AG09319 (cell line): ENCODE data around the gene VSNL1.

Experiments
- DNase-seq: peaks from one replicate; pipeline ENCODE4 v3.0.0-alpha.2; 2010; ENCODE audit warnings: low read depth; ENCODE audit errors: extremely low read depth
- TF ChIP-seq, protein P1 (sequence below): IDR thresholded peaks from 2 replicates; pipeline ENCODE4 v1.5.1; 2011; ENCODE audit warnings: low read depth, mild to moderate bottlenecking, inconsistent platforms, low read length, moderate library complexity

VSNL1 gene

DNA sequence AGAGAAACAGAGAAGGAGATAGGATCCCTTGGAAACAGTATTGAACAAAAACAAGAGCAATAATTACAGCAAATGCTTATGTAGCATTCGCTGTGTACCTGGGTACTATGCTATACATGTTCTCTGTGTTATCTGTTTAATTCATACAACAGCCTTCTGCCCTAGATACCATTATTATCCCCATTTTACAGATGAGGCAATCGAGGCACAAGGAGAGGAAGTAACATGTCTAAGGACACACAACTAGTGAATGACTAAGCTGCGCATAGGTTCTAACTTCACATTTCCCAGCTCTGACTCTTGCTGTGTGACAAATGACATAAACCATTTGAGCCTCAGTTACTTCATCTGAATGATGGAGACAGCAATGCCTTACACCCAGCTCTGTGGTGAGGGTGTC, 70.5 kb downstream of the VSNL1 start:
- no peak for DNase-seq
- TF ChIP-seq, protein P1, sequence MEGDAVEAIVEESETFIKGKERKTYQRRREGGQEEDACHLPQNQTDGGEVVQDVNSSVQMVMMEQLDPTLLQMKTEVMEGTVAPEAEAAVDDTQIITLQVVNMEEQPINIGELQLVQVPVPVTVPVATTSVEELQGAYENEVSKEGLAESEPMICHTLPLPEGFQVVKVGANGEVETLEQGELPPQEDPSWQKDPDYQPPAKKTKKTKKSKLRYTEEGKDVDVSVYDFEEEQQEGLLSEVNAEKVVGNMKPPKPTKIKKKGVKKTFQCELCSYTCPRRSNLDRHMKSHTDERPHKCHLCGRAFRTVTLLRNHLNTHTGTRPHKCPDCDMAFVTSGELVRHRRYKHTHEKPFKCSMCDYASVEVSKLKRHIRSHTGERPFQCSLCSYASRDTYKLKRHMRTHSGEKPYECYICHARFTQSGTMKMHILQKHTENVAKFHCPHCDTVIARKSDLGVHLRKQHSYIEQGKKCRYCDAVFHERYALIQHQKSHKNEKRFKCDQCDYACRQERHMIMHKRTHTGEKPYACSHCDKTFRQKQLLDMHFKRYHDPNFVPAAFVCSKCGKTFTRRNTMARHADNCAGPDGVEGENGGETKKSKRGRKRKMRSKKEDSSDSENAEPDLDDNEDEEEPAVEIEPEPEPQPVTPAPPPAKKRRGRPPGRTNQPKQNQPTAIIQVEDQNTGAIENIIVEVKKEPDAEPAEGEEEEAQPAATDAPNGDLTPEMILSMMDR, result no peak

DNA sequence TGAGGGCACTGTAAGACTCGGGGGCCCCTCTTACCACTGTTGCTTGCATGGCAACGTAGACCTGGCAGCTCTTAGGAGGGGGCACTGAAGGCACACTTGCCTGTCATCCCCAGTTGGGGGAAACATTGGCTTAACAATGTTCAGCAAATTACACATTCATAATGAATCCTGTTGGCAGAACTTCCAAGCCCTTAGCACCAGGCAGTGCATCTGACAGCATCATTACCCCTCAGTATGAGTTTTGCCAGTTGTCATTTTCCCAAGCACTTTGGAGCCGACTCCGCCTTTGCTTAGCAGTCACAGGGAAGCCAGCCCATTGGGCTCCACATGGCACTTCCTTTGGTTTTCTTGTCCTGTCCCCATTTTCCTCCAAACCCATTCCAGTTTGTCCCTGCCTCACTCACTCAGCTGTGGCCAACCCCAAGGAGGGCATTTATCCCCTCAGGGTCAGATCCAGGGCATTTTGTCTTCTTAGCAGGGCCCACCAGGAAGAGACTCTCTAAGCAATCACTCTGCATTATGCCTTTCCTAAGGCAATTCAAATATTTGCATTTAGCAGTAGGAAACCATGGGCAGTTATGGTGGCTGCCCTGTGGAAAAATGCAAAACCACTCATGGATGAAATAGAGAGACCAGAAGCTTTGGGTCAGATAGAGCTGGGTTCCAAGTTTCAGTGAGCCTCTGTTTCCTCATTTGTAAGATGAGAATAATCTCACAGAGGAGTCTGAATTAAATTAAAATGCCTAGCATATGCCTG, 73.9 kb downstream of the VSNL1 start:
- no peak for DNase-seq
- TF ChIP-seq, protein P1, result no peak

DNA sequence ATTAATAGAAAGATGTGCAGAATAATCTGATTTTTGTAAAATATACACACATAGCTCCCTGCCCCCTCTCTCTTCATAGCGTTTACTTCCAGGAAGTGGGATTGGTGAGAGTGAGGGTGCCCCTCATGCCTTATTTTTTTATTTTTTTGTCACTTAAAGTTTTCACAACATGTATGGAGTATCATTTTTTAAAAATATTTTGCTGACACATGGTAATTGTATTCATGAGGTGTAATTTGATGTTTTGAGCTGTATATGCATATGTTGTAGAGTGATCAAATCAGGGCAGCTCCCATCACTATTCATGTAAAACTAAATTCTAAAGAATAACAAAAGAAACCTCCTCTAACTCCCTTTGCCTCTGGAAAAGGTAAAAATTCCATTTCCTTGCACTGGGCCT, 74.7 kb downstream of the VSNL1 start:
- DNase-seq, result no peak
- TF ChIP-seq, protein P1, result no peak

DNA sequence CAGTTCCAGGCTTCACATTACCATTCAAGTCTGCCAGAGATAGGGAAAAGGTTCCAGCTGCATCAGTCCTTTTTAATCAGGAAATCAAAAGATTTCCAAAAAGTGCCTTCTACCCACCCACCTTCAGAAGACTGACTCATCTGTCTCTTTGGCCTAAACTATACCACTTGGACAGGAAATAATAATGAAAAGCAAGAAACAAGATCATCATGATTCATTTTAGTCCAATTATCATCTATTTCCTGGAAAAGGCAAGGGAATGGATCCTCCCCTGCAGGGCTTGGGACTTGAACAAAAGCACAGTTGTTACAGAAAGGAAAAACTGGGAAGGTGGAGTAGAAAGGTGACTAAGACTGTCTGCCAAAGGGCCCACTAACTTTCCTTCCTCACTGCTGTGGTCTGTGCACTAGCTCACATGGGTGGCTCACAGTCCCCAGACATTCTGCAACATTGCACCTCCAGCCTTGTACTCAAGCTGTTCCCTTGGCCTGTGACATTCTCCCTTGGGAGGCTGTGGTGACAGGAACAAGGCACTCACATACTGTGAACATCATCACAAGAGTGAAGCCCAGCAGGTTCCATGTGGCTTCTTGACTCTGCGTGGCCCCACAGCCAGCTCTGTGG, 75.3 kb downstream of the VSNL1 start:
- peak; percentile 27 for DNase-seq
- TF ChIP-seq, protein P1, result no peak

DNA sequence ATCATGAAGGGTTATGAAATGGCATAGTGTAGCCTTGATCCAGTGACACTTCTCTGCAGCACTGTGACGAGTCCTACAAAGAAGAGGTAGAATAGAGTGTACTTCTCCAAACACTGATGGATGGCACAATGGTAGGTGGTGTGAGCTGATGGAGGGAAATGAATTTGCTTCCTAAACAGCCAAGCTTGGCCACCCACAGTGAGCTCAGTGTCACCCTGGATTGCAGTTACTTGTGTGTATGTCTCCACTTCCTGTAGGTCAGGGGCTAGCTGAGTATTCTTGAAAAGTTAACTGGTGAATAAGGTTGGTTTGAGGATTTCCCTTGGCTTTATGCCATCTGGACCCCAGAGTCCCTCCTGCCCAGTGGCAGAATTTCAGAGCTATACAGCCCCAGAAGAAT, 75.9 kb downstream of the VSNL1 start:
- TF ChIP-seq, protein P1, result no peak
- no peak for DNase-seq

DNA sequence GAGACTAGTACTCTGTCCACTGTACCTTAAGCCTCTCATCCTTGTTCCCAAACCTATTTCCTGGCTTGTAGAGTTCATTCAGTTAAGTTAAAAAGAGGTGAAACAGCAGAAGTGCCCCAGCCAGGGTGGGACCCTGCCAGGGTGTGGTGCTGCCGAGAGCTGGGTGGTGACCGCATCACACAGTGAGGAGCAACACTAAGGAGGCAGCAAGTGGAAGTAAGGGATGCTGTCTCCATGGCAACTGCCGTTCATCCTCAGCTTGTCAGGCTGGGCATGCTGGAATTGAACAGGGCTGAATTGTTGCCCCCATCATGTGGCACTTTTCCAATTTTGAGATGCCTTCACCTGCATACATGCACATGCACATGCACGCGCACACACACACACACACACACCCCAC, 77.0 kb downstream of the VSNL1 start:
- DNase-seq, result no peak
- TF ChIP-seq, protein P1, result no peak

DNA sequence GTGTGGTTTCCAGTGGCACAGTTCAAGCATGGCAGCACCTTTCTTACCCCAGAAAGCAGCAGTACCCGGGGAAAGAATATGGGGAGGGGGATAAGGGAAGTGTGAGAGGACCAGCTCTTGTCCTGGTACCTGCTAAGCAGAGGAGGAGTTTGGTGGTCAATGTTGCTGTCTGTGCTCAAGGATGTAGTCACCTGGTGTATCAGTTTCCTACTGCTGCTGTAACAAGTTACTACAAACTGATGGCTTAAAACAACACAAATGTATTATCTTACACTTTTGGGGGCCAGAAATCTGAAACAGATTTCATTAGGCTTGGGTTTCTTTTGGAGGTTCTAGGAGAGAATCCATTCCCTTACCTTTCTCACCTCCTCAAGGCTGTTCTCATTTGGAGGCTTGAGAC, 77.5 kb downstream of the VSNL1 start:
- DNase-seq, result no peak

More for the DNA sequence above, 77.5 kb downstream of the VSNL1 start:
- TF ChIP-seq, protein P1, result no peak
